HG03139 (cell line): ENCODE data around the gene ARHGAP1.
"Not testable (repeated sequence)": the region's sequence is repeated elsewhere in the genome, so short reads cannot be mapped to it uniquely, and the experiment has no call there.

ENCODE experiments used
- ATAC-seq: cut with Tn5 transposase; IDR thresholded peaks from one replicate; pipeline ENCODE4 v1.9.1; 2021; ENCODE audit not compliant: unreplicated experiment

The ARHGAP1 gene

DNA sequence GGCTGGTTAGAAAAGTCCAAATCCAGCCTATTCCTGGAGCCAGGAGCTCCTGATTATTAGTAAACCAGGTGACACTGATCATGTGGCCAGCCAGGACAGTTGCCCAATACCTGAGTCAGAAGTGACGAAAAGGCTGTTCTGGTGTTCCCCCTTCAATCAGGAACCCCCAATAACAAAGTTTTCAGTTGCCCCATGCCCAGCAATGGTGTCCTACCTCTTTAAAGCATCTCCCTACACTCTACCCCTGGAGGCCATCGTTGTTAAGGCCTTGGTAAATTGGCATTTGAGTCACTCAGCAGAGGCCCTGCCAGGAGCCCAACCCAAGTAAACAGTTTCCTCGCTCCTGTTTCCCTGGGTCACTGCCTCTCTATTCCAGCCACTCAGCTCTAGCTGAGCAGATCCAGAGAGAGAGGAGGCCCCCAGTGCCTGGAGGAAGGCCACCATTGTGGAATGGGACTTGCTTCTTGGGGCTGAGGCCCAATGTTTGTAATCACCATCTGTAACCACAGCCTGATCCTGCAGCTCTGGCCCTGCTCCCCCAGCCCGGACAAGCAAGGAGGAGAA lies 25.0 kb downstream of the ARHGAP1 start:
- no peak for ATAC-seq

DNA sequence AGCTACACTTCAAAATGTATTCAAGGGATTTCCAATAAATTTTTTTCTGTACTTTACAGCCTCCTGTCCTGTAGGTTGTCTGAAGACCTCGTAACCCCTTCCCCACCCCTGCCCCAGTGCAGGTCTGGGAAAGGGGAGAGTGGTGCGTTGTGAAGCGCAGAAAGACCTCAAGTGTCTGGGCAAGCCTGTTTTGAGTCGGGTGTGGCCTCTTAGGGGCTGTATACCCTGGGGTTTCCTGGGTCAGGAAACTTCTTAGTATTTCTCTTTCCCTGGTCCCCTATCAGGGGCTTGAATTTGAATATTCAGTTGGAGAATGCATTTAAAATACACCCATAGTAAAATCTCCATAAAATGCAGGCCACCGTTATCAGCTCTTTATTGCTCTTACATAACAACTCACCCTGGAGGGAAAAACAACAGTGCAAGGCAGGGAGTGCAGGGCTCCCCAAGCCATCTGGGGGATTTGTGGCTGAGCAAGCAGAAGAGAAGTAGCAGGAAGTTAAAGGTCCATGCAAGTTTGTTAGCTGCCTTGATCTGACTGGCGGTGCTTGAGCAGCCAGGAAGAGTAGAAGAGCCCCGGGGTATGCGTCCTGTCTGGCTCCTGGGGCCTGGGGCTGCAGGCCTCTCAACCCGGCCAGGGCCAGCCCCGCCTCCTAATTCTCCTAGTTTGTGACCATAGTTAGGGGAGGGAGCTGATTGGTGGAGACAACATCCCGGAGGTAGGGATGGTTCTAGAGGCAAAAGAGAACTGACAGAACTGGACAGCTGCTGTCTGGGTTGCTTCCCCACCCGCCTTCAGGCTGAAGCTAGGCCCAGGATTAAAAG lies 25.7 kb downstream of the ARHGAP1 start:
- no peak for ATAC-seq

DNA sequence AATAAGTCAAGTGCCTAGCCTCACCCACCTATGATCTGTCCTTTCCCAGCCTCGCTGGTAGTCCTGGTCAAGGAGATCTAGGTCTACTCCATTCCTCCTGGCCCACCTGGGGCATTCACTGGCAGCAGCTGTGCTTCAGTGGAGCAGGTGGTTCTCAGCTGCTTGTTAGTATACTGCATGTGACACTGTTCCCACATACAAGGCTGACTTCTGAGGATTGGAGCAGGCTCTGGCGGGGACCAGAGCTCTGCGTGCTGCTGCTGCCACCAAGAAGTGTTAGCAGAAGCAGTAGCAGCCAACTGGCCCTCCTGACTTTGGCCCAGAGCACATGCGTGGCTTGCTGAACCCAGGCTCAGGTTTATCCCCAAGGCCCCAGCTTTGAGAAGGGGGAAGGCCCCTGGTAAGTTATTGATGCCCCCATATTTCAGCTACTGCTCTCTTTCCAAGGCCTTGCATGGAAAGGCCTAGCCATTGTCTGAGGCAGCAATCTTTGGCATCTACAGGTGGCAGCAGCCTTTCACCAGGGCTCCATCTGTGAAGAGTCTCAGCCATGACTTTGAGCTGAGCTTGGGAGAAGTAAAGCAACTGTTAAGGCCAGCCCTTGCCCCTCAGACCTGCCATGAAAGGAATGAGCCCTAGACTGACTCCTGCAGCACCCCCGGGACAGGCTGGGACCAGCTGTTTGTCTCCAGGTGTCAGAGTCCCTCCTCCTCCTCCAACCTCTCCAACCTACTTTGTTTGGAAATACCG lies 26.5 kb downstream of the ARHGAP1 start:
- ATAC-seq: no peak

DNA sequence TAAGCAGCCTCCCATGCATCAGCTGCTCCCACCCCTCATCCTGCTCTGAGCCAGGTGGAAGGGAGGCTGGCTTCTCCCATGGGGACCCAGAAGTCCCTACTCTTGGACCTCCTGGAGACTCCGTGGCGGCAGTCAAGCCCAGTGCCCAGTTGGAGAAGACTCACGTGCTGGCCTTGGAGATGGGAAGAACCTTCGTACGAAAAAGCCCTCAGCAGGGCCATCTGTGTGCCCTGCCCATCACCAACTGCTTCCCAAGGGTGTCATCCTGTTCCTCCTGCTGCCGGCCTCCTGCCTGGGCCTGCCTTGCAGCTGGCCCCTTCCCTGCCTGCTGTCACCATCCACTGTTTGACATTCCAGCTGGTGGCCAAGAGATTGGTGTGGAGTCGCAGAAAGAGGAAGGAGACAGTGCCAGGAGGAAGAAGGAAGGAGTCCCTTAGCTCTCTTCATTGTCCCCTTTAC lies 28.0 kb downstream of the ARHGAP1 start:
- no peak for ATAC-seq

DNA sequence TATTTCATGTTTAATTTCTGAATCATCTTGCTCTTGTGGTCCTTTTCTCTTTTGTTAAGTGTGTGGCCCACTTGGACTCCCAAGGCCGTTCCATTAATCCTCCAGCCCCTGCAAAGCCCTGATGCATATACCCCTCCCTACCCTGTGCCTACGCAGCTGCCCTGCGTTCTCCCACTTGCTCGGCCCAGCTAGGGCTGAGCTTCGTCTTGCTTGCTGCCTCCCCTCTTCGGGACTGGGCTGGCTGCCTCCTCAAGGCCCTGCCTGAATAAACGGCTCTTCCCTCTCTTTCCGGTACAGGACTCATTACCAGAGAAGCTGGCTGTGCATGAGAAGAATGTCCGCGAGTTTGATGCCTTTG lies 28.5 kb downstream of the ARHGAP1 start:
- no peak for ATAC-seq

DNA sequence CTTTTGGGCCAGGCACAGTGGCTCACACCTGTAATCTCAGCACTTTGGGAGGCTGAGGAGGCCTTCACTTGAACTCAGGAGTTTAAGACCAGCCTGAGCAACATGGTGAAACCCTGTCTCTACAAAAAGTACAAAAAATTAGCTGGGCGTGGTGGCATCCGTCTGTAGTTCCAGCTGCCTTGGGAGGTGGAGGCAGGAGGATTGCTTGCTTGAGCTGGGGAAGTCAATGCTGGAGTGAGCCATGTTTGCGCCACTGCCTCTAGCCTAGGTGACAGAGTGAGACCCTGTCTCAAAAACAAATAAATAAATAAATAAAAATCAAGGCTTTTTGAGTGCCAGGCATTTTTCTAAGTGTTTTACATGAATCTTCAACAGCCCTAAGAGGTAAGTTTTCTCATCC lies 29.9 kb downstream of the ARHGAP1 start:
- not testable (repeated sequence) for ATAC-seq

DNA sequence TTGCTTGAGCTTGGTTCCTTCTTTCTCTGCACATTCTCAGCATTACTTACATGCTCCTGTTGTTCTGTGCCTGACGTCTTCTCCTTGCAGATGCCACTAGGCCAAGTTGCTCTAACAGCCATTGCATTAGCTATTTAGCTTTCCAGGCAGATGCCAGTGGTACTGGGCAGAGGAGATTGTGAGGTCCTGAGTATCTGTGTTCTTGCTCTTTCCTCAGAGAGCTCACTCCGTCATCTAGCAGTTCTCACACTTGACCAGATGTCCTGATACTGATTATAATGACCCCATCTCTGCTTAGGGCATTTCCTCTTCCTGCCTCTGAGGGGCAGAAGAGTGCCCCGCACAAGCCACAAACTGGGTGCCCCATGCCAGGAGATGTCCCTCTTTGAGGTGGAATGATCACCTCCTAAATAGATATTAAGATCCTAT lies 30.7 kb downstream of the ARHGAP1 start:
- no peak for ATAC-seq

DNA sequence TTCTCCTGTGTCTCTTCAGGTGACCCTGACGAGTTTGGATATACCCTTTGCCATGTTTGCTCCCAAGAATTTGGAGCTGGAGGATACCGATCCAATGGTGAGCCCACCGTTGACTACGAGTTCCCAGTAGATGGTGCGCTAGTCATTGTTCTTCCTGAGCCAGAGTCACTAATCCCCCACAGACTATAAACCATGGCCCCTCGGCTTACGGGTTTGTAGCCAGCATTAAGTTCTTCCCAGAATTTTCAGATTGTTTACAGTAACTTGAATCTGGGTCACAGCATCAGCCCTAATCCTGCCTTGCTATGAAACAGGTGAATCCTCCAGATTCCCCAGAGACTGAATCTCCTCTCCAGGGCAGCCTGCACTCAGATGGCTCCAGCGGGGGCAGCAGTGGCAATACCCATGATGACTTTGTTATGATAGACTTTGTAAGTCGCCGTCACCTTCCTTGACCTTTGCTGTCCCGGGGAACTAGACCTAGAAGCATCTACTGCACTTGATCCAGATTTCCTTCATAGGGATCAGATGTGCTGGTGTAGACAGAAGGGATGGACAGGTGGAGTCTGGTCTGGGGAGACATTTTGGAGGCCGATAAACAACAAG lies 31.8 kb downstream of the ARHGAP1 start:
- no peak for ATAC-seq

DNA sequence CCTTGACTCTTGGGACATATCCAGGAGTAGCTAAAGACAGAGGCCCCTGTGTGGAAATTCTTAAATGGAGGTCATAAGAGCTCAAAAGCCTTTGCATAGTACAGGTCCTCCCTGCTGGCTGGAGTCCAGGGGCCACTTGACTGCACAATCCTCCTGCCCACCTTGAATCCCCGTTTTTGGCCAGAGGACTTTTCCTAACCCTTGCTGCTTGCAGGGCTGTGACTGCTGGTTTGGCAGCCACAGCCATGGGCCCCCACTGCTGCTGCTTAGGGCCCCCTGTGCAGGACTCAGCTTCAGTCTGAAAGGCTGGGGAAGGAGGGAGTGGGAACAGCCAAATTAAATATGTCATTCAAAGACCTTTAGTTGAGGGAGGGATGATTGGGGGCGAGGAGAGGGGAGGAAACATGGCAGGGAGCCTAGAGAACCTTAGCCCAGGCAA lies 33.4 kb downstream of the ARHGAP1 start:
- ATAC-seq: no peak

DNA sequence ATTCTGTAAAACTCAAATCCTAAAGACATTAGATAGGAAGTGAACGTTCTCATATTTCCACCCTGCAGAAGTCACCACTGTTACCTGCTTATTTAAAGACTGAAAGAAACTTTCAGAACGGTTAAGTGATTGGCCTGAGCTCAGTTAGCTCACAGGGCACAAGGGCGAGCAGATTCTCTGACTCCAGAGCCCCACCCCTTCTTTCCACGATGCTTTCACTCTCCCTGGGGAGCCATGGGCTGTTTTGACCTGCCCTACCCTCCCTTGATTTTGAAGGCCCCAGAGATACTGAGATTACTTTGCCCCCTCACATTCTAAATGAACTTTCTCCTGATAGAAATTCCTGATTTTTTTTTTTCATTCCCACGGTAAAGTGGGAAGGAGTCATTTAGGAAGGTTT lies 33.9 kb downstream of the ARHGAP1 start:
- ATAC-seq: no peak

DNA sequence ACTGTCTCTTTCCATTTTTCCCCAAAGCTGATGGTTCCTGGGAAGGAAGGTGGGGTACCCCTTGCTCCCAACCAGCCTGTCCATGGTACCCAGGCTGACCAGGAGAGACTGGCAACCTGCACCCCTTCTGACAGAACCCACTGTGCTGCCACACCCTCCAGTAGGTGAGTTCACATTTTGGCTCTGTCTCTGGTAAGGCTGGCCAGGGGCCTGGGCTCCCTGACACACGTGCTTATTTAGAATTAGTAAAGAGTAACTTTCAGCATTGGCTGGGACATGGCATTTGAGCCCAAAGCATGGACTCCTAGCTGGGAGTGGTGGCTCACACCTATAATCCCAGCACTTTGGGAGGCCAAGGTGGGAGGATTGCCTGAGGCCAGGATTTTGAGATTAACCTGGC lies 35.1 kb downstream of the ARHGAP1 start:
- no peak for ATAC-seq

DNA sequence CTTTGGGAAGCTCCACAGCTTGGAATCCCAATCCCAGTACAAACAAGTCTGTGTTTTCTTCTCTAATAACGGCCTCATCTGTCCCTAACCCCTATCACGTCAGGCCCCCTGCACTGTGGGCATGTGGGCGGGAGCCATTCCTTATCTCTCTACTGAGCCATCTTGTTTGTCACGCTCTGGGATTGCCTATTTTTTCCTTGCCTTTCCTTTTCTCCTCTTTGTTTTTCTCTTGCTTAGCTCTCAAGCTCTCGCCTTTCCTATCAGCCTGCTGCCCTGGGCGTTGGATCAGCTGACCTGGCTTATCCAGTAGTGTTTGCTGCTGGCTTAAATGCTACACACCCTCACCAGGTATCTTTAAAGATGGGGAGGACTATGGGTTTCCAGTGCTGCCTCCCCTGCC lies 35.8 kb downstream of the ARHGAP1 start:
- no peak for ATAC-seq

DNA sequence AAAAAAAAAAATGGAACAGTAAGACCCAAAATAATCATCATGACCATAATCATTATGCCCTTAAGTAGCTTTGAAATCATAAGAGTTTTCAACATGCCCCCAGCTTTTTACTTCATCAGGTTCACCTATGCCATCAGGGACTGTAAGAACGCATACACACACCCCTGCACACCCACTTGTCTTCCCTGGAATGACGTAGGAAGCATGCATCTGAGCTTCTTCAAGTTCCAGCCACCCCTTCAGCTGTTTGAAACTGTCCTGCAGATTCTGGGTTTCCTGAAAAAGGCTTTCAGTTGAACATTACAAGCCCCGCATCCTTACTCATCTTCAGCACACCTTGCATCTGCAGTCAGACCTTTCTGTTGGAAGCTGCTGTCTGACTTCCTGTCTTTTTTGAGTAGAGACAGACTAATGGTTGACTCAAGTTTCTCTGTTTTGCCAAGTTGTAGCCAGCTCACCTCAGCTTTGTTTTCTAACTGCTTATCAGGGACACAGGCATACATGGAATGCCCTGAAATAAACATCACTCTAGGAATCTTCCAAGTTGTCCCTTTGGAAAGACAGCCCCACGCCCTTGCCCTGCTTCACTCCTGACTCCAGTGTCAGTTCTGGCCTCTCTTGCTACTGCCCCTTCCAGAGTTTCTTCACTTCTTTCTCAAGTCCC lies 37.0 kb downstream of the ARHGAP1 start:
- ATAC-seq: no peak

DNA sequence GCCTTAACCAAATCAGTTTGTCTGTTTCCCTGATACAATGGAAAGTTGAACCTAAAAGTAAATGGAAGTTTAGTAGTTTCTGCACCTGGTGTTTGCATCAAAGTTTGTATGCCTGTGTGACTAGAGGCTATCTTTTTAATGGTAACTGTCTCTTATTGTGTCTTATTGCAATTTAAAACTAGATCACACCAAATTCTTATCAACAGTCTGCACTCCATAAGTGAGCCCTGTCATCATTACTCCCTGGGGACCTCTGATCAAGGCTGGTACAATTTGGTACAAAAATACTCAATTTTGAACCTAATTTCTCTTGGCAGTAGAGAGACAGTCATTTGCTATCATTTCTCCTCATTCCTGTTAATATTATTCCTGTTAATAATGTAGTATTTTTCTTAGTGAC lies 38.1 kb downstream of the ARHGAP1 start:
- no peak for ATAC-seq

DNA sequence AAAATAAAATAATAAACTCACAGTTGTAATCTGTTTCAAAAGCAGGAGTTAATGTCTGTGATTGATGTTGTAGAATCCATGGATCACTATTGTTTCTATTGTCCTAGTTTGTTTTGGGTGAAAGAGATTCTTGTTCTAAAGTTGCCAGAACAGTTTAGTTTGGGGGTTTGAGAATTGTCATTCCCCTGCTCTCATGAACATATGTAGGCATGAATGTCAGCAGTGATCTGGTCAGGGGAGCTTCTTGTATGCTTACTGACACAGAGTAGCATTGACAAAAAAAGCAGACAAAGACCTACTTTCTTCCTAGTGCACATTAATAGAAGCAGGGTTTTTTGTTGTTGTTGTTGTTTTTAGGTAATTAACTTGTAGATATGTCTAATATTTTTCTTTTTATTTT lies 38.6 kb downstream of the ARHGAP1 start:
- ATAC-seq: no peak

DNA sequence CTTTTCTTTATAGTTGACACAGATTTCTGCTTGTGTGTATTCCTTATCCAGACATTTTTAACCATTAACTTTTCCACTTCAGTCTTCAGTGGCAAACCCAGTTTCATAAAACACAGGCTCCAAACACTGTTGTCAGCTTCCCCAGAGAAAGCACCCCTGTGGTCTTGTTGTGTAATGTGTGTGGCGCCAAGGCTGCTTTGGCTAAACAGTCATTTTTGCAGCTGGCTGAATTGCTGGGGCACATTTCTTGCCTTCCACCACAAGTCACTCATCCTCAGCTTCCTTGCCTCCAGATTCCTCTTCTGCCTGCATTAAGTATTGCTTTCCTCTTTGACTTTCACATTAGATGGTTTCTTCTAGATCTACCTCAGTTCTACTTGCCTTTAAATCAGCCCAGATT lies 40.5 kb downstream of the ARHGAP1 start:
- ATAC-seq: no peak

DNA sequence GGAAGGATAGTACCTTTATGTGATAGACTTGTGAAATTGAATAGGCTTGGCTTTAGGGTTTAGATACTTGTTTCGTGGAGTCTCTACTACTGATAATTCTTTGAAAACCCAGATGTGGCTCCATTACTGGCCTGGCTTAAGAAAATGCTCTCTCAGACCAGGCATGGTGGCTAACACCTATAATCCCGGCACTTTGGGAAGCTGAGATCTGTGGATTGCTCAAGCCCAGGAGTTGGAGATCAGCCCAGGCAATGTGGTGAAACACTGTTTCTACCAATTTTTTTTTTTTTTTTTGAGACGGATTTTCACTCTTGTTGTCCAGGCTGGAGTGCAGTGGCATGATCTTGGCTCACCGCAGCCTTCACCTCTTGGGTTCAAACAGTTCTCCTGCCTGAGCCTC lies 42.2 kb downstream of the ARHGAP1 start:
- ATAC-seq: no peak

DNA sequence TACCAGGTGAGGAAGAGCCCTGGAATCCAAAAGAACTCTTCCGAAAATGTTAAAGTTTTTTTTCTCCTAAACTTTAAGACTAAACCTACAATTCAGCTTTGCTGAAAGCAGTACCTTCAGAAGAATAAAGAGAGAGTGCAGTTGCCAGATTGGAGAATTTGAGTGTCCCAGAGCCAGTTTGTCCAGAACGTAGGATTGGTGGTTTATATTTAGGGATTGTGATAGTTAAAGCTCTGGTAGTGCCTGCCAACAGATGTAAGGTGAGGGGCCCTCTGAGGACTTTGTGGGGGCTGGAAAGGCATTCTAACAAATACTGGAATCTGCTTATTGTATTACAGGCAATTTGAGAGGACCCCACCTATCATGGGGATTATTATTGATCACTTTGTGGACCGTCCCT lies 43.2 kb downstream of the ARHGAP1 start:
- ATAC-seq: no peak

DNA sequence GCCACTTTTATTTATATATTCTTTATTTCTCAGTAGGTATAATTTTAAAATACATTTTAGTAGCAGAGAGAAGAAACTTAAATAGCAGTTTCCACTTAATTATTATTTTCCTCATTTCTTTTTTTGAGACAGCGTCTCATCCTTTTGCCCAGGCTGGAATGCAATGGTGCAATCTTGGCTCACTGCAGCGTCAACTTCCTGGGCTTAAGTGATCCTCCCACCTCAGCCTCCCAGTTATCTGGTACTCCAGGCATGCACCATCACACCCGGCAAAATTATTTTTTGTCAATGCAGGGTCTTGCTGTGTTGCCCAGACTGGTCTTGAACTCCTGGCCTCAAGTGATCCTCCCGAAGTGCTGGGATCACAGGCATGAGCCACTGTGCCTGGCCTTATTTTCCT lies 44.8 kb downstream of the ARHGAP1 start:
- ATAC-seq: no peak

DNA sequence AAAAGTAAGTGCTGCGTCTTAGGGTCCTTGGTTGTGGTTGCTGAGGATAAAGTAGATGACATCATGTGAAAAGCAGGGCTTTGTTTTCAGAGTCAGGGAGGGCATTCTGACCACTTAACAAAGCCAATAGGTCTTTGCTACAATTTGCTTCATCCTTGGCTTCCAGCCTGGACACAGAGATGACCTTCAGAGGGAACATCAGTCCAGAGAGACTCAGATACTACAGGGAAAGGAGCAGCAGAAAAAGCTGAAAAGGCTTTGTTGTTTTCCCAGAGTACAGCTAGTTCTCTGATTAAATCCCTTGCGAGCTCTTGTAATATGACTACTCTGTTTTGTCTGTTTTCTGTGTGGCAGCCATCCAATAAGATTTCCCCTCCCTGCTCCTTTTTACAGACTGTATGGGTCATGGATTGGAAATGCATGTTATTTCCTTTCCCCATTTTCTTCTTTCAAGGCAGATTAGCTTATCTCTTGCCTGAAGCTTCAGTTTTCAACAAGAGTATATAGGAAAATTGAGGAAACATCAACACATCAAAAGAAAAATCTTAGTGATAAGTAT lies 51.2 kb downstream of the ARHGAP1 start:
- ATAC-seq: no peak

DNA sequence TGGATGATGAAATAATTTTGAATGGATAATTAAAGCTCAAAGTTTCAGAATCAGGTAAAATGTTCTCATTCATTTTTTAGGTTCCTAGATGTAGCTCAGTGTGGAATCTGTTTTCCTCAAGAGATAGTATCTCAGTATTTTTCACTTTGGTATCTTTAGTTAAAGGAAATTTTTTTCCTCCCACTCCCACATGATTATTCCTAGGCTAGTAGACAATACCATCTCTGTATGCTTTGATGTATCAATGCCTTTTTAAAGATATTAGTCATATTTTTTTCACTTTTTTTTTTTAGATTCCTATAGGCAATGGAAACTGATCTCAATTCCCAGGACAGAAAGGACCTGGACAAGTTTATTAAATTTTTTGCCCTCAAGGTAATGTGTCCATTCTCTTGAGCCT lies 56.4 kb downstream of the ARHGAP1 start:
- no peak for ATAC-seq
